Stimulated activated CD8-positive, alpha-beta memory T cell treated with anti-CD3 and anti-CD28 coated beads, Interleukin-15, amount 100 ng/mL, for 4 hours (primary cell): ENCODE data around the gene TNK1.
"Not testable (repeated sequence)": the region's sequence is repeated elsewhere in the genome, so short reads cannot be mapped to it uniquely, and the experiment has no call there.

Source experiments
- DNase-seq, 2 donors: peaks; one replicate each; pipeline ENCODE4 v3.0.0-alpha.2; 2020; ENCODE audit warnings: low read depth in 2 of 2

TNK1 gene

DNA sequence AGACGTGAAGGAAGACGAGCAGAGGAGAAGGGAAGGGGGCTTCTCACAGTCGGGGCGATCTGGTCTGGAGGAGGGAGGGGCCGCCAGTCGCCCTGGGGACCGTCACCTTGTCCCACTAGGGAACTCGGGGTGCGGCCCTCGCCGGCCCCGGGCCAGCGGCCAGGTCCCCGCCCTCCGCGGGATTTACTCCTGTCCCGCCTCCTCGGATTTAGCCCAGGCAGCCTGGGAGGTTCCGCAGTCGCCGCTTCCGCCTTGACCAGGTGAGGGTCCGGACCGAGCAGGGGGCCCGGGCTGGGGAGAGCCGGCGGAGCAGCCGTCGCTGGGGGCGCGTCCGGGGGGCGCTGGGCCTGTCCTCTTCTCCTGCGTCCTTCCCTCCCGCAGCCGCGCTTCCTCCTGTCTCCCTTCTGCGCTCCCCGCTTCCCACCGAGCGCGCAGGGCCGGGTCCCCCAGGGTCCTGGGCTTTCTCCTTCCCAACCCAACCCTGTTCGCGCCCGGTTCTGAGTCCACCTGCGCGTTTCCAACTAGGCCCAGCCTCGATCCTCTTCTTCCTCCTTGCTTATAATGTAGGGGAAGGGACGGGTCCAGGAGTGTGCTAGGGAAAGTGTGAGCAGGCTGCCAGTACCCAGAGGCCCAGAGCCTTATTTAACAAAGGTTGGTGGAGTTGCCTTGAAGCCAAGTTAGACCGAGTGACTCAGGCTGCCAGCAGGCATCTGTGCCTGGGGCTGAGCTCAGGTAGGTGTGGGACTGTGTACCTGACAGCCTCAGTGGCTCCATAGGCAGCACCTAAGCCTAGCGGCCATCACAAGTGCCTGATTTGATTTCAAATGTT, at the start of gene TNK1:
Gene TNK1, plus strand, starts transcription at position 235 of the 829 bp plus-strand sequence. CDS start 1,838 bp downstream, outside the sequence.
- no peak for DNase-seq

- DNase-seq: no peak
Observed at GRCh38 chr17:7332111-7332510, 48.8 kb upstream of the TNK1 start.

- not testable (repeated sequence) for DNase-seq
Observed at GRCh38 chr17:7332600-7333069, 48.3 kb upstream of the TNK1 start.

GRCh38 chr17:7334938-7335538, 45.9 kb upstream of the TNK1 start:
- no peak for DNase-seq

- not testable (repeated sequence) for DNase-seq
Observed at GRCh38 chr17:7335765-7336164, 45.1 kb upstream of the TNK1 start.

GRCh38 chr17:7336240-7337175, 44.4 kb upstream of the TNK1 start, which contains the start of gene ACAP1:
ACAP1 (plus strand) TSS chr17:7336529; CDS start chr17:7336735, 206 bp downstream.
- DNase-seq: peak; percentile 61 to 77

DNA sequence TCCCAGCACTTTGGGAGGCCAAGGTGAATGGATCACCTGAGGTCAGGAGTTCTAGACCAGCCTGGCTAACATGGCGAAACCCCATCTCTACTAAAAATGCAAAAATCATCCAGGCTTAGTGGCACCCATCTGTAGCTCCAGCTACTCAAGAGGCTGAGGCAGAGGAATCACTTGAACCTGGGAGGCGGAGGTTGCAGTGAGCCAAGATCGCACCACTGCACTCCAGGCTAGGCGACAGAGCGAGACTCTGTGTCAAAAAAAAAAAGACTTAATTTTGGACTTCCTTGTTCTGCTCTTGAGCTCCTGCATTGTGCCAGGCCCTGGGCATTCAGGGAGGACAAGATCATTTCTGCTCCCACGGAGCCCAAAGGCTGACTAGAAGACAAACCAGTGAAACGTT, 43.3 kb upstream of the TNK1 start:
- not testable (repeated sequence) for DNase-seq

- DNase-seq: no peak
Observed at GRCh38 chr17:7340179-7340578, 40.7 kb upstream of the TNK1 start.

GRCh38 chr17:7341842-7342241, 39.0 kb upstream of the TNK1 start:
- no peak for DNase-seq

GRCh38 chr17:7343250-7343649, 37.6 kb upstream of the TNK1 start:
- DNase-seq: no peak

GRCh38 chr17:7346761-7347614, 33.9 kb upstream of the TNK1 start:
- DNase-seq: no peak

GRCh38 chr17:7347630-7348477, 33.0 kb upstream of the TNK1 start:
- no peak for DNase-seq

DNA sequence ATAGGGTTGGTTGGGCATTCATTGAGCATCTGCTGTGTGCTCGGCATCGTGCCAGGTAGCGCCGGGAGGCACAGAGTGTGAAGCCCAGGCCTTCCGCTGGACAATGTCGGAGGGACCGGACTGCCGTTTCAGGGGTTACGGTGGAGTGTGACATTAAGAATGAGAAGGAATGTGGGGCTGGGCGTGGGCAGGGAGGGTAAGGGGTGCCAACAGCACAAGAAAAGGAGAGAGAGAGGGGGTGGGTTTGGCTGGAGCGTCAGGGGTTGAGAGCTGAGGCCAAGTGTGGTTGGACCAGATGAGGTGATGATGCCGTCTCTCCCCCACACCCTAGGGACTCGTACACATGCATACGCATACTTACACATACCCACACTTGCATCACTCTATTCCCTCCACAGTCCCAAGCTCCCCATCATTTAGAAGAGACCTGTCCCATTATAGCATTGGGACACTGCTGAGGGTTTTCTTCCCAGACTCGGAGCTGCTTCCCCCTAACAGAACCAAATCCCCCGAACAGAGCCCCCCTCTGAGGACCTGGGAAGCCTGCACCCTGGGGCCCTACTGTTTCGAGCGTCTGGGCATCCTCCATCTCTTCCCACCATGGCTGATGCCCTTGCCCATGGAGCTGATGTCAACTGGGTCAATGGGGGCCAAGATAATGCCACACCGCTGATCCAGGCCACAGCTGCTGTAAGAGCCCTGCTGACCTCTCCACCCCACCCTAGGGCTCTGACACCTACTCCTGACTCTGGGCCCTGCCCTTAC, 32.2 kb upstream of the TNK1 start:
- DNase-seq: no peak

DNA sequence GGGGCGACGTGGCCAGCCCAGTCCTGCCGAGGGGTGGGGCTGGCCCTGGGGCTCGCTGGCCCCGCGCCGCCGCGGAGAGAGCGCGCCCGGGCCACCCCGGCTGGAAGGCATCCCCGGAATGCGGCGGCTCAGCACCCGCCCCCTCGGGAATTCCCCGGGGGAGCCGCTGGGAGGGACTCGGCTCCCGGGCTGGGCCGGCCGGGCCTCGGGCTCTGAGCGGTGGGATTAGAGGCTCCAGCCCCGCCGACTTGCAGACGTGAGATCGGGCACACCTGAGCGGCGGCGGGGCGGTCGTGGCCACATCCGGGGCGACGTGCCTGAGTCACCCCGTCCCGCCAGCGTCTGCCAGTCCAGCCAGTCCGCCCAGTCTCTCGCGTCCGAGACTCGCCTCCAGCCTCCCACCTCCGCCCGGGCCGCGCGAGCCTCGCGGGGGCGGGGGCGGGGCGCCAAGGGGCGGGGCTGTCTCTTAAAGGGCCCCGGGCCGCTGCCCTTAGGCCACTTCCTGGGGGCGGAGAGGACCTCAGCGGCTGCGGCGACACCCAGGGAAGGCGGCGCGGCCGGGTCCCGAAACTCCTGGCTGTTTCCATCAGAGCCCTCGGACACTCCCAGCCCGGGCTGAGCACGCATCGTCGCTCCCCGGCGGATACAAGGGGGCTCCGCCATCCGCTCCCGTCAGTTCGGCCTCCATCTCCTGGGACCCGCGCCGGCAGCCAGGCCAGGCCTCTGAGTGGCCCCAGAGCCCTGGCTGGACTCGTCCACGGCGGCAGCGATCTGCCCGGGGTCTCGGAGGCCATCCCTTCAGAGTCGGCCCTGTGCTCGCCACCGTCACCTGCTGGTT, 29.0 kb upstream of the TNK1 start, which contains the start of gene KCTD11:
Gene KCTD11, plus strand, starts transcription at position 498 of the 838 bp plus-strand sequence.
- peak; percentile 50 to 68 for DNase-seq

DNA sequence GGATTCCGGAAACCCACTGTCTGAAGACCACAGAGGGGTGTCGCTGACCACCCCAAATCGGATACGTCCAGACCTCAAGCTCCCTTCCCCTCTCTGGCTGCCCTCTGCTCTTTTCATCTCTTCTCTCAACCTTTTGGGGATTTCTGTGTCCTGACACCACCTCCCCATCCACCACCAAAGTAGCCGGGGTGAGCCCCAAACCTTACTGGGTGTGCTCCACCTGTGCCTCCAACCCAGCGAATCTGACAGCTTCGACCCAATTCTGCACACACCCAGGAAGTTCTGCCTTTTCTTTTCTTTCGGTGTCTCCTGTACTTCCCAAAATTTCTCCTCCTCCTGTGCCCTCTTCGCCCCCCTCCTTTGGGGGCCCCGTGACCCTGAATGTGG, 28.4 kb upstream of the TNK1 start:
- DNase-seq: no peak

GRCh38 chr17:7352910-7353635, 27.8 kb upstream of the TNK1 start:
- no peak for DNase-seq

GRCh38 chr17:7354262-7354843, 26.5 kb upstream of the TNK1 start:
- no peak for DNase-seq
